Mesothelial cell of epicardium (in vitro differentiated cells): Measurements from ENCODE around the gene KLK14. TPM values are rescaled to one million over a fixed set of nuclear protein-coding genes. Genes with fewer than 3 reads are reported as not detected.

Experiments used
- DNase-seq, 2 experiments: peaks; one replicate each; pipeline ENCODE4 v3.0.0; 2021; ENCODE audit warnings: low spot score in 2 of 2; ENCODE audit not compliant: unreplicated experiment in 2 of 2
- H3K27ac Mint-ChIP-seq: 2 replicates; pipeline ENCODE4 v1.8.0; 2021; ENCODE audit warnings: mixed read lengths
- H3K27me3 Mint-ChIP-seq: 2 replicates; pipeline ENCODE4 v1.8.0; 2021; ENCODE audit warnings: low read depth, mixed read lengths
- H3K36me3 Mint-ChIP-seq: 2 replicates; pipeline ENCODE4 v1.8.0; 2021; ENCODE audit warnings: mixed read lengths
- H3K4me1 Mint-ChIP-seq: 2 replicates; pipeline ENCODE4 v1.8.0; 2021; ENCODE audit warnings: mixed read lengths
- H3K4me3 Mint-ChIP-seq: 2 replicates; pipeline ENCODE4 v1.8.0; 2021; ENCODE audit warnings: mild to moderate bottlenecking, moderate library complexity, mixed read lengths
- H3K9me3 Mint-ChIP-seq: 2 replicates; pipeline ENCODE4 v1.8.0; 2021; ENCODE audit warnings: mixed read lengths
- CTCF ChIP-seq: fragments of 200-600 bp; sonication (generic); IDR thresholded peaks from one replicate; pipeline ENCODE4 v1.5.0; 2021; ENCODE audit warnings: antibody characterized with exemption; ENCODE audit not compliant: unreplicated experiment
- total RNA-seq: library from RNA; stranded (reverse); gene quantifications from 3 replicates; pipeline ENCODE4 v1.2.1, GENCODE V29; 2021

Gene KLK14
- total RNA-seq, 1 donor from 2014 or later, result 0.45 TPM

DNA sequence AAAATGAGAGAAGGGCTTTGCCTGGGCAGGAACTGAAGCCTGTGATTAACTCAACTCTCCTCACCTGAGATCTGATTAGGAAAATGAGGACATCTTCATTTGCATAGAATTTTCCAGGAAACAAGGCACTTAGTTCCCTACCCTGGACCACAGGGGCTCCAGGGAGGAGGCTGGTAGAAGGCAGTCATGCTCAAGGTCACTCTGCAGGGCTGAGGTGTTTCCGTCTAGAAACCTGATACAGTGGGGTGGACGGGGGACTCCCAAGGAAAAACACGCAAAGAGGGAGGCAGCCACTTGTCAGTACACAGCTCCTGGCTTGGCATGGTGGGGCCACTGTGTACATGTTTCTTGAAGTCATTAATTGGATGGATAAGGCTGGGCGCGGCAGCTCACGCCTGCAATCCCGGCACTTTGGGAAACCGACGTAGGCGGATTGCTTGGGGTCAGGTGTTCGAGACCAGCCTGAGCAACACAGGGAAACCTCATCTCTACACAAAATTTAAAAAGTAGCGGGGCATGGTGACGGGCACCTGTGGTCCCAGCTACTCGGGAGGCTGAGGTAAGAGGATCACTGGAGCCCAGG is 6.0 kb downstream of the KLK14 start:
- no peak for DNase-seq
- peaks cover 16% of the 10 kb centered on the region for H3K9me3 Mint-ChIP-seq
- H3K27me3 Mint-ChIP-seq, result peaks cover 10% of the 10 kb centered on the region
- H3K36me3 Mint-ChIP-seq, result no peaks in the 10 kb centered on the region
- no peak for TF ChIP-seq CTCF
- H3K4me3 Mint-ChIP-seq, result no peak overlapping the region
- no peak overlapping the region for H3K27ac Mint-ChIP-seq
- H3K4me1 Mint-ChIP-seq, result no peaks in the 10 kb centered on the region

DNA sequence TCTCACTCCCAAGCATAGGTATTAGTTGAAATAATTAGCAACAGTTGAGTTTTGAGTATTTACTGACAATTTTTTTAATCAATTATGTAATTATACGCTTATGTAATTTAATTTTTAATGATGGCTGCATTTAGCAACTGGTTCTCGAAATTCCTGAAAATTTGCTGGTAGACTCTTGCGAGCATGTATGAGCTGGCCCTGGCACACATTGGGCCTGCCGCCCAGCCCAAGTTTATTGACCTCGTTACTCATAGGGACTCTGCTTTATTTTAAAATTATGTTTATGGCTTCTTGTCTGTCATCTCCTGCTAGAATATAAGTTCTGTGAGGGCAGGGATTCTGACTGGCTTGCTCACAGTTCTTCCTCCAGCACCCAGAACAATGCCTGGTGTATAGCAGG is 6.7 kb downstream of the KLK14 start:
- TF ChIP-seq CTCF, result no peak
- H3K27me3 Mint-ChIP-seq, result peaks cover 8% of the 10 kb centered on the region
- H3K4me3 Mint-ChIP-seq, result no peak overlapping the region
- H3K9me3 Mint-ChIP-seq, result peaks cover 16% of the 10 kb centered on the region
- no peaks in the 10 kb centered on the region for H3K36me3 Mint-ChIP-seq
- no peaks in the 10 kb centered on the region for H3K4me1 Mint-ChIP-seq
- DNase-seq, result peak in 1 of 2 experiments; percentile 1
- H3K27ac Mint-ChIP-seq, result no peak overlapping the region

- peaks cover 20% of the 10 kb centered on the region for H3K27me3 Mint-ChIP-seq
- no peaks in the 10 kb centered on the region for H3K36me3 Mint-ChIP-seq
- H3K4me3 Mint-ChIP-seq, result no peak overlapping the region
- no peak for DNase-seq
- no peaks in the 10 kb centered on the region for H3K4me1 Mint-ChIP-seq
- peaks cover 21% of the 10 kb centered on the region for H3K9me3 Mint-ChIP-seq
- no peak for TF ChIP-seq CTCF
- no peak overlapping the region for H3K27ac Mint-ChIP-seq
Measured at GRCh38 chr19:51071095-51071405, 11.6 kb downstream of the KLK14 start.

DNA sequence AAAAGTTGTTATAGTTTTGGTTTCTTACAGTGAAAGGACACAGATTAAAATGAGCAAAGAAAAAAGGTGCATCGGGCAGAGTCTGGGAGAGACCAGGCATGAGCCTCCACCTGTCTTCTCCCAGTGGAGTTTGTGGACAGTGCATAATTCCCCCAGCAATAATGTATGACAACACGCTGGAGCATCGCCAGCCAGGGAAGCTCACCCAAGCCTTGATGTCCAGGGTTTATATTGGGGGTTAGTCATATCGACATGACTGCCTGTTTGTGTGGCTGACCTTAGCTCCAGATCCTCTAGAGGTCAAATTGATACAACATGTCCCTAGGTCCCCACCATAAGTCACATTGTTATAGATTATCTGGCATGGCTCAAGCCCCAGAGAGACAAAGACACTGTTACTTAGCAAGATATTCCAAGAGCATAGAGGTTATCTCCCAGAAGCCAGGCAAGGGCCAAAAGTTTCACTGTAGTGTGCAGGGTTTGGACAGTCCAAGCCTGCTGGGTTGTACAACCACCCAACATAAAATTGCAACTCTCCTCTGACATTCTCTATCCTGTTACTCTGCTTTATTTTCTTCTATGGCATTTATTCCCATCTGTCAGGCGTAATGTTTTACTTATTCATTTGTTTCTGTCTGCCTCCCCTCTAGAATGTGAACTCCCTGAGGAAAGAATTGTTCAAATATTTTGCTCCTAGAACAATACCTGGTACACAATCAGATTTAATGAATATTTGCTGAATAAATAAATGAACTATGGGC is 12.2 kb downstream of the KLK14 start:
- H3K27ac Mint-ChIP-seq, result no peak overlapping the region
- H3K9me3 Mint-ChIP-seq, result peaks cover 21% of the 10 kb centered on the region
- no peaks in the 10 kb centered on the region for H3K4me1 Mint-ChIP-seq
- no peaks in the 10 kb centered on the region for H3K36me3 Mint-ChIP-seq
- no peak for DNase-seq
- TF ChIP-seq CTCF, result no peak
- H3K27me3 Mint-ChIP-seq, result peaks cover 21% of the 10 kb centered on the region
- H3K4me3 Mint-ChIP-seq, result no peak overlapping the region

DNA sequence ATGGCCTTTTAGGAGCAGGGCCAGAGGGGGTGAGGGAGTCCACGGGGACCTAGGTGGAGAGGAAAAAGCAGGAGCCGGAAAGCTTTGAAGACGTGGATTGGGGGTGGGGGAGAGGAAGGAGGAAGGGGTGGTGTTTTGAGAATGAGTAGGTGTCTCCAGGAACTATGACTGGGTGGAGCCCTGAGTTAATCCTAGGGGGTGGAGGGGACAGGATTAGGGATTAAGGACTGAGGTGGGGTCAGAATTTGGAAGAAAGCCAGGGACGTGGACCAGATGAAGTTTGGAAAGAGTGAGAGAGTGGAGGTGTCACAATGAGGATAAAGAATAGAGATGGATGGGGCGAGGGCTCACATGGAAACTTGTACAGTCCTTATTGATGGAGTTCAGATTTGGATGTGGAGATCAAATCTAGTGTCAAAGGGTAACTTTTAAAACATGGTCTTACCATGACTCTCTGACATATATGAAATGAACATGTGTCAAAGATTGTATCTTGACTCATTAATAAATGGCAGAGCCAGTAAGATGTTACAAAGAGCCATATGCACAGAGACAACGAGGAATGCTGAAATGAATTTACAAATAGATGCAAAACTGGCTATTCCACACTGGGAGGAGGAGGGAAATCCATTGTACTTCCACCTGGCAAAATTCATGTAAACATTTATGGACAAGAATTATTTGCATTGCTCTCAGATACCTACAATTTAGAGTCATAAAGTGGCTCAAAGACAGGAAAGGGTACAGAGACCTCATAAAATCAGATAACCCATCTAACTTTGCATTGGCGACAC is 16.1 kb downstream of the KLK14 start:
- DNase-seq, result no peak
- Mint-ChIP-seq H3K4me1 (peaks cover 3% of the 10 kb centered on the region), H3K9me3 (peaks cover 5% of the 10 kb centered on the region), H3K4me3 (no peak overlapping the region), H3K36me3 (no peaks in the 10 kb centered on the region), H3K27ac (no peak overlapping the region), H3K27me3 (peaks cover 22% of the 10 kb centered on the region)
- TF ChIP-seq CTCF, result no peak
